ENCODE measurements around the gene EMX2.

- TF ChIP-seq CTCF (conservative IDR thresholded peaks at IDR 0.05 in 1 of 2, IDR thresholded peaks at IDR 0.05 in 1 of 2; ENCODE audit: extremely low read depth in 1 of 2, insufficient read depth in 1 of 2, low read depth in 1 of 2, low read length in 2 of 2), result no peak
- TF ChIP-seq EZH2 (IDR thresholded peaks at IDR 0.05; ENCODE audit: borderline replicate concordance, low read length), result no peak
Observed at GRCh38 chr10:117569610-117570390, 27.3 kb downstream of the EMX2 start.
